ENCODE data around the gene RNASEH1. TPM values are rescaled to one million over a fixed set of nuclear protein-coding genes. Genes with fewer than 3 reads are reported as not detected.

The RNASEH1 gene
- polyA plus RNA-seq, 1 donor, result 15.2 TPM

DNA sequence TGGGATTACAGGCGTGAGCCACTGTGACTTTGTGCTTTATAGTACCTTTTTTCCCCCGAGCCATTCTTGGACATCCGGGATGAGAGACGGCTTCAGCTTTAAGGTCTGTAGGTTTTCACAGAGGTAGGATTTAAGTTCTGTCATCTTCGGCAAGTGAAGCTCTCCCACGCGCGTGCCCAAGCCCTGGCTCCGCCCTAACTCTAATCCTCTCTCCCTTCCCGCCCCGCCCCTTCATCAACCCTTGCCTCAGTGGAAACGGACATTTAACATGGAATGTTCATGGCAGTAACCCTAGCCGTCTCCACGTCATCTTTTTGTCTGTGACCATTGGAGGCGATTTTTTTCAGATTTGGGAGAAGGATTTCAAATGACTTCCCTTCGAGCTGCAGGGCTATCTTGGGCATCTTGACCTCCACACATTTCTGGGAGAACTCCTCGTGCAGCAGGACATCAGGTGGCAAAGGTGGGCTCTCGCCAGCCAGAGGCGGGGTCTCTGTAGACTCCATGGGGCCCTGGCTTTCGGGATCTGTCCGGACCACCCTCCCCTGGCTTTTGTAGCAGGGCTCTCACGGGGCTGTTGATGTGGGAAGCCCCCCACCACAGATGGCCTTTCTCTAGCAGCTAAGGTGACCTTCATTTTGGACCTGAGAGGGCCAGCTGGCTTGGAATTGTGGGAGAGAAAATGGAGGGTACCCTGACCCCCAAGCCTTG is 43.6 kb upstream of the RNASEH1 start:
- WGBS (ENCODE audit: insufficient coverage, low lambda C conversion rate), result 100% methylated on average over 1 of the region's 22 CpGs
- no peak for DNase-seq
- H3K9me3 ChIP-seq (ENCODE audit: control insufficient read depth, low read depth, low read length), result no peaks in the 10 kb centered on the region

DNA sequence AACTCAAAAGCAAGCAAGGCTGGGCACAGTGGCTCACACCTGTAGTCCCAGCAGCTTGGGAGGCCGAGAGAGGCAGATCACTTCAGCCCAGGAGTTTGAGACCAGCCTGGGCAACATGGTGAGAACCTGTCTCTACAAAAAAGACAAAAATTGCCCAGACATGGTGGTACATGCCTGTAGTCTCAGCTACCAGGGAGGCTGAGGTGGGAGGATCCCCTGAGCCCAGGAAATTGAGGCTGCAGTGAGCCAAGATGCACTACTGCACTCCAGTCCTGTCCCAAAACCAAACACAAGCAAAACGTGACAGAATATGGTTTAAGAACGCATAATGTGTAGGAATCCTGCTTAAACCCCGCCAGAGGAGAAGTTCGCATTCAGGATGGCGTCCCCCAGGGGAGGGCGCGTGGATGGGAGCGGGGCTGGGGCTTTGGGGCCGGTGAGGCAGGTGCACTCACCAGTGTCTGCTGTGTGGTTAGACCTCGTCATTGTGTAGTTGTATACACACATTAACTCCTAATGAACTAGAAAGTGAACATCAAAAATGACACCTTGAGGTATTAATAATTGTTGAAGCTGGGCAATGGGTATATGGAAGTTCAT is 42.2 kb upstream of the RNASEH1 start:
- H3K4me1 ChIP-seq (ENCODE audit: control insufficient read depth, insufficient read depth, low read length), result no peaks in the 10 kb centered on the region
- DNase-seq, result no peak
- H3K4me3 ChIP-seq (ENCODE audit: low read length), result no peak overlapping the region
- H3K27ac ChIP-seq (ENCODE audit: low read length), result no peak overlapping the region
- H3K9me3 ChIP-seq (ENCODE audit: control insufficient read depth, low read depth, low read length), result no peaks in the 10 kb centered on the region
- peaks cover 4% of the 10 kb centered on the region for H3K27me3 ChIP-seq (ENCODE audit: control insufficient read depth, insufficient read depth, low read length)
- WGBS (ENCODE audit: insufficient coverage, low lambda C conversion rate), result no CpG with 5 or more reads among the region's 11 CpGs
- H3K36me3 ChIP-seq (ENCODE audit: control insufficient read depth, insufficient read depth, low read length), result no peaks in the 10 kb centered on the region

More for the DNA sequence above, 43.6 kb upstream of the RNASEH1 start:
- Histone ChIP-seq H3K36me3 (ENCODE audit: control insufficient read depth, insufficient read depth, low read length) (no peaks in the 10 kb centered on the region), H3K27ac (ENCODE audit: low read length) (no peak overlapping the region), H3K27me3 (ENCODE audit: control insufficient read depth, insufficient read depth, low read length) (peaks cover 4% of the 10 kb centered on the region), H3K4me1 (ENCODE audit: control insufficient read depth, insufficient read depth, low read length) (no peaks in the 10 kb centered on the region), H3K4me3 (ENCODE audit: low read length) (no peak overlapping the region)

DNA sequence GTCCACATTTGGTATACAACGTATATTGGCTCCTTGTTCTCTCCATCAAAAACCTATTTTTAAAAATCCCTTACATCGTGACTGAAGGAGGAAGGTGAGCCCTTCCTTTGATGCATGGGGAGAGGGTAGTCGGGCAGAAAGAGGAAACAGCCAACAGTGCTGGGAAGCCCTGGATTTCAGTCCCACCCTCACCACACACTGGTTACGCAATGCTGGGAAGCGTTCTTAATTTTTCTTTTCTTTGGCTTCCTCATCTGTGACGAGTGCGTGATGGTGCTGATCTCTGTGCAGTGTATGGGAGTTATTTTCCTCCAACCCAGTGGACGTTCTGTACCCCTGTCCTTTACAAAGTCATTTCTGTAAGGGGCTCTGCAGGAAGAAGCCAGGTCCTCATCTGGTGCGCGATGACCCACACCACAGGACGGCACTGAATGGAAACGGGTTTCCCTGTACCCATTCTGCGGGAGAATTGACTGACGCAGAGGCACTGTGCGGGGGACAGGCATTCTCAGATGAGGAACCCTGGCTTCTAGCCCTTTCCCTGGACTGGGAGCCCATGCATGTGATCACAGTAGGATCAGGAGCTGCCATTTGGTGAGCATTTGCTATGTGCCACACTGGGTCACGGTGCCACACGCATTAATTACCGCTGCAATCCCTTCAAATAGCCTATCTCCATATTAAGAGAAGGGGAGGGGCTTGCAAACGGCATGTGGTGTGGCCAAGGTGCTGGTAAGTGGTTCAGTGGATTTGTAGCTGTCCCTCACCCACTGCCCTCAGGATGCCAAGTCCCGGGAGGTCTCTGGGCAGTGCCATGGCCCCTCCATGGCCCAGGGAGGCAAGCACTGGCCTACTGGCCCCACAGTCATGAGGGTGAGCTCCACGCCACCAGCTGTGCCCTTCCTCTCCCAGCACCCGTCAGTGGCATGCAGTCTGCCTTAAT is 41.0 kb upstream of the RNASEH1 start:
- no peak overlapping the region for H3K4me3 ChIP-seq (ENCODE audit: low read length)
- DNase-seq, result no peak
- H3K4me1 ChIP-seq (ENCODE audit: control insufficient read depth, insufficient read depth, low read length), result no peaks in the 10 kb centered on the region
- 72% methylated on average over 2 of the region's 22 CpGs for WGBS (ENCODE audit: insufficient coverage, low lambda C conversion rate)
- no peaks in the 10 kb centered on the region for H3K36me3 ChIP-seq (ENCODE audit: control insufficient read depth, insufficient read depth, low read length)
- H3K9me3 ChIP-seq (ENCODE audit: control insufficient read depth, low read depth, low read length), result peaks cover 3% of the 10 kb centered on the region
- H3K27me3 ChIP-seq (ENCODE audit: control insufficient read depth, insufficient read depth, low read length), result peaks cover 7% of the 10 kb centered on the region
- H3K27ac ChIP-seq (ENCODE audit: low read length), result no peak overlapping the region

- Histone ChIP-seq H3K4me3 (ENCODE audit: low read length) (no peak overlapping the region), H3K4me1 (ENCODE audit: control insufficient read depth, insufficient read depth, low read length) (no peaks in the 10 kb centered on the region), H3K27ac (ENCODE audit: low read length) (no peak overlapping the region), H3K36me3 (ENCODE audit: control insufficient read depth, insufficient read depth, low read length) (no peaks in the 10 kb centered on the region), H3K27me3 (ENCODE audit: control insufficient read depth, insufficient read depth, low read length) (peaks cover 7% of the 10 kb centered on the region), H3K9me3 (ENCODE audit: control insufficient read depth, low read depth, low read length) (peaks cover 3% of the 10 kb centered on the region)
- 42% methylated on average over 3 of the region's 22 CpGs for whole genome bisulfite sequencing (ENCODE audit: insufficient coverage, low lambda C conversion rate)
- DNase-seq, result no peak
These were observed 40.2 kb upstream of the RNASEH1 start for GRCh38 chr2:3598197-3598910.

DNA sequence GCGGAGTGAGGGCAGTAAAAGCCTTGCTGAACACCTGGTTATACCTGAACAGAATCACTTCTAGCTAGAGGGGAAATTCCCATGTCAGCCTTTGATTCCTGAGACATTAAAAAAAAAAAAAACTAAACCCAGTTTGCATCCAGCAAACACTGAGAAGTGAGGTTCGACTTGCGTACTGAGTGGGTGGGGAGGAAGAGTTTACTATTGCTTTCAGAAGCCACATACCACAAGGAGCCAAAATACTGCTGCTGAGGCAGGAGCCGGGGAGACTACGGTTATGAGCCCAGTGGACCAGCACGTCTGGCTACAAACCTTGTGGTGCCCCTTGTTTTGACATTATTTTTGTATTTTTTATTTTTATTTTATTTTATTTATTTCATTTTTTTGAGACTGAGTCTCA is 39.4 kb upstream of the RNASEH1 start:
- H3K36me3 ChIP-seq (ENCODE audit: control insufficient read depth, insufficient read depth, low read length), result no peaks in the 10 kb centered on the region
- H3K27ac ChIP-seq (ENCODE audit: low read length), result no peak overlapping the region
- no peaks in the 10 kb centered on the region for H3K4me1 ChIP-seq (ENCODE audit: control insufficient read depth, insufficient read depth, low read length)
- DNase-seq, result no peak
- peaks cover 3% of the 10 kb centered on the region for H3K9me3 ChIP-seq (ENCODE audit: control insufficient read depth, low read depth, low read length)
- H3K4me3 ChIP-seq (ENCODE audit: low read length), result no peak overlapping the region
- 80% methylated on average over 1 of the region's 6 CpGs for WGBS (ENCODE audit: insufficient coverage, low lambda C conversion rate)
- peaks cover 4% of the 10 kb centered on the region for H3K27me3 ChIP-seq (ENCODE audit: control insufficient read depth, insufficient read depth, low read length)

DNA sequence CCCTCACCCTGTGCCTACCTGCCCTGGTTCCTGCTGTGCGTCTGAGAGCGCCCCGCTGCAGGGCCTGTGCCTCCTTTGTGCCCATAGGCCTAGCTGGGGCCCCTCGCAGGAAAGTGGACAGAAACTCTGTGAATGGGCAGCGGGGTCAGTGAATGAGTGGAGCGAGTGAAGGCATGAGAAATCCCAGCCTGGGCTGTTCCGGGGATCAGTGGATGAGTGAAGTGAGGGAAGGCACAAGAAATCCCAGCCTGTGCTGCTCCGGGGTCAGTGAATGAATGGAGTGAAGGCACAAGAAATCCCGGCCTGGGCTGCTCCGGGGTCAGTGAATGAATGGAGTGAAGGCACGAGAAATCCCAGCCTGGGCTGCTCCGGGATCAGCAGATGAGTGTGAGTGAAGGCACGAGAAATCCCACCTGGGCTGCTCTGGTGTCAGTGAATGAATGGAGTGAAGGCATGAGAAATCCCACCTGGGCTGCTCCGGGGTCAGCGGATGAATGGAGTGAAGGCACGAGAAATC is 38.8 kb upstream of the RNASEH1 start:
- Histone ChIP-seq H3K4me3 (ENCODE audit: low read length) (no peak overlapping the region), H3K36me3 (ENCODE audit: control insufficient read depth, insufficient read depth, low read length) (no peaks in the 10 kb centered on the region), H3K9me3 (ENCODE audit: control insufficient read depth, low read depth, low read length) (peaks cover 3% of the 10 kb centered on the region), H3K27me3 (ENCODE audit: control insufficient read depth, insufficient read depth, low read length) (peaks cover 4% of the 10 kb centered on the region), H3K4me1 (ENCODE audit: control insufficient read depth, insufficient read depth, low read length) (no peaks in the 10 kb centered on the region), H3K27ac (ENCODE audit: low read length) (no peak overlapping the region)
- DNase-seq, result no peak
- WGBS (ENCODE audit: insufficient coverage, low lambda C conversion rate), result no CpG with 5 or more reads among the region's 16 CpGs

- no peaks in the 10 kb centered on the region for H3K36me3 ChIP-seq (ENCODE audit: control insufficient read depth, insufficient read depth, low read length)
- no peak overlapping the region for H3K27ac ChIP-seq (ENCODE audit: low read length)
- H3K9me3 ChIP-seq (ENCODE audit: control insufficient read depth, low read depth, low read length), result peaks cover 3% of the 10 kb centered on the region
- no peaks in the 10 kb centered on the region for H3K4me1 ChIP-seq (ENCODE audit: control insufficient read depth, insufficient read depth, low read length)
- no peak overlapping the region for H3K4me3 ChIP-seq (ENCODE audit: low read length)
- H3K27me3 ChIP-seq (ENCODE audit: control insufficient read depth, insufficient read depth, low read length), result peaks cover 2% of the 10 kb centered on the region
- DNase-seq, result no peak
- no CpG with 5 or more reads among the region's 6 CpGs for WGBS (ENCODE audit: insufficient coverage, low lambda C conversion rate)
These were observed 37.9 kb upstream of the RNASEH1 start for GRCh38 chr2:3595985-3596384.

- Histone ChIP-seq H3K4me3 (ENCODE audit: low read length) (no peak overlapping the region), H3K36me3 (ENCODE audit: control insufficient read depth, insufficient read depth, low read length) (no peaks in the 10 kb centered on the region), H3K27ac (ENCODE audit: low read length) (no peak overlapping the region), H3K4me1 (ENCODE audit: control insufficient read depth, insufficient read depth, low read length) (no peaks in the 10 kb centered on the region), H3K27me3 (ENCODE audit: control insufficient read depth, insufficient read depth, low read length) (peaks cover 2% of the 10 kb centered on the region), H3K9me3 (ENCODE audit: control insufficient read depth, low read depth, low read length) (peaks cover 3% of the 10 kb centered on the region)
- no CpG with 5 or more reads among the region's 11 CpGs for WGBS (ENCODE audit: insufficient coverage, low lambda C conversion rate)
- no peak for DNase-seq
These were observed 37.3 kb upstream of the RNASEH1 start for GRCh38 chr2:3595404-3595803.

DNA sequence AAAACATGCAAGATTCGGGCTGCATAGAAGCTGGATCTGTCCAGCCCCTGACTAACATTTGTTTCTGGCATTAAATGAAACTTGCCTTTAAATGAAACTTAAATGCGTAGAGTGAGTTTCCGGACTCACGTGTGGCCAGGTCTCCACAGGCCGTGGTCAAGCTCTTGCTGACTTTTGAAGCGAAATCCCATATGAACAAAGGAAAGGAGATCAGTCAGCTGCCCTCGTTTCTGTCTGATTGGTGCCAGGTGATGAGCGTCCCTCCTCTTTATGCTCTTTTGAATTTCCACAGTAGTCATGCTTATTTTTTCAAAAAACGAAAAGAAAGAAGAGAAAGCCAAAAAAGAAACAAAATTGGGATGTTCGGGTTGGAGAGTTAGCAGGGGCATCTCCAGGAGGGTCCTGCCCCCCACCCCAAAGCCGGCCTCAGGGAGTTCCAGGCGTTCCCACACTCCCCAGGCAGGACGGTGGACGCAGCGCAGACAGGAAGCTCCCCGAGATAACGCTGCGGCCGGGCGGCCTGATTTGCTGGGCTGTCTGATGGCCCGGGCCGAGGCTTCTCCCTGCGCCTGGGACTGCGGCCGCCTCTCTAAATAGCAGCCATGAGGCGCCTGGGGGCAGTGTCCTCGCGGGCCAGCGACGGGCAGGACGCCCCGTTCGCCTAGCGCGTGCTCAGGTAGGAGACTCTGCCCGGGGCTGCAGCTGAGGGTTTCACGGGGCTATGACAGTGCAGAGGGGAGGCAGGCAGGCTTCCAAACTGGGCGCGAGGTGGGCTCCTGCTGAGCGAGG is 36.6 kb upstream of the RNASEH1 start, which contains the start of gene COLEC11:
Gene COLEC11 (plus strand): TSS at position 620 of the 789 bp plus-strand sequence. CDS start 9,229 bp downstream, outside the sequence.
- Histone ChIP-seq H3K27ac (ENCODE audit: low read length) (no peak within 1 kb of the TSS), H3K27me3 (ENCODE audit: control insufficient read depth, insufficient read depth, low read length) (peaks cover 2% of the 10 kb centered on the region), H3K4me3 (ENCODE audit: low read length) (no peak within 1 kb of the TSS), H3K9me3 (ENCODE audit: control insufficient read depth, low read depth, low read length) (peaks cover 3% of the 10 kb centered on the region), H3K4me1 (ENCODE audit: control insufficient read depth, insufficient read depth, low read length) (no peaks in the 10 kb centered on the region), H3K36me3 (ENCODE audit: control insufficient read depth, insufficient read depth, low read length) (no peaks in the 10 kb centered on the region)
- DNase-seq, result no peak
- 100% methylated on average over 2 of the region's 40 CpGs for WGBS (ENCODE audit: insufficient coverage, low lambda C conversion rate)
